Parathyroid adenoma (tissue), 2 donors: ENCODE results near the gene RTN4.

Experiments
- H2AFZ ChIP-seq: fragments of 300-600 bp; sonication (generic); one replicate; pipeline ENCODE4 v1.7.0; 2017; ENCODE audit warnings: antibody characterized with exemption, mild to moderate bottlenecking
- H3K27ac ChIP-seq: fragments of 300-600 bp; sonication (generic); one replicate; pipeline ENCODE4 v1.7.0; 2017
- H3K27me3 ChIP-seq: fragments of 300-600 bp; sonication (generic); one replicate; pipeline ENCODE4 v1.7.0; 2017; ENCODE audit warnings: low read length; ENCODE audit not compliant: control insufficient read depth, insufficient read depth
- H3K36me3 ChIP-seq: fragments of 300-600 bp; sonication (generic); one replicate; pipeline ENCODE4 v1.7.0; 2017; ENCODE audit warnings: low read length; ENCODE audit not compliant: control insufficient read depth, insufficient read depth
- H3K4me1 ChIP-seq: fragments of 300-600 bp; sonication (generic); one replicate; pipeline ENCODE4 v1.7.0; 2017; ENCODE audit warnings: control low read depth
- H3K4me2 ChIP-seq: fragments of 300-600 bp; sonication (generic); one replicate; pipeline ENCODE4 v1.7.0; 2017; ENCODE audit warnings: low read length
- H3K4me3 ChIP-seq: fragments of 300-600 bp; sonication (generic); one replicate; pipeline ENCODE4 v1.7.0; 2017; ENCODE audit warnings: low read depth, low read length
- H3K79me2 ChIP-seq: fragments of 300-600 bp; sonication (generic); one replicate; pipeline ENCODE4 v1.7.0; 2017; ENCODE audit warnings: control low read depth
- H3K9ac ChIP-seq: fragments of 300-600 bp; sonication (generic); one replicate; pipeline ENCODE4 v1.7.0; 2017; ENCODE audit warnings: mild to moderate bottlenecking
- H3K9me3 ChIP-seq: fragments of 300-600 bp; sonication (generic); one replicate; pipeline ENCODE4 v1.7.0; 2017; ENCODE audit warnings: low read length; ENCODE audit not compliant: control insufficient read depth
- CTCF ChIP-seq: fragments of 300-600 bp; sonication (generic); IDR thresholded peaks from one replicate; pipeline ENCODE4 v1.7.0; 2017; ENCODE audit warnings: antibody characterized with exemption, mild to moderate bottlenecking
- donor health status: primary hyperparathyroidism.

Gene RTN4

GRCh38 chr2:55025627-55026026 lies 24.6 kb downstream of the RTN4 start:
- no peak overlapping the region for H2AFZ ChIP-seq
- H3K4me2 ChIP-seq = no peak overlapping the region
- no peak for TF ChIP-seq CTCF
- no peaks in the 10 kb centered on the region for H3K9me3 ChIP-seq
- H3K79me2 ChIP-seq = peaks cover 15% of the 10 kb centered on the region
- H3K4me1 ChIP-seq = no peaks in the 10 kb centered on the region
- H3K36me3 ChIP-seq = no peaks in the 10 kb centered on the region
- no peaks in the 10 kb centered on the region for H3K27me3 ChIP-seq
- H3K4me3 ChIP-seq = no peak overlapping the region
- H3K27ac ChIP-seq = no peak overlapping the region
- H3K9ac ChIP-seq = no peak overlapping the region

- Histone ChIP-seq H3K27me3 (no peaks in the 10 kb centered on the region), H3K4me1 (no peaks in the 10 kb centered on the region), H3K4me2 (no peak overlapping the region), H3K27ac (no peak overlapping the region), H3K36me3 (no peaks in the 10 kb centered on the region), H3K4me3 (no peak overlapping the region), H2AFZ (no peak overlapping the region), H3K9ac (no peak overlapping the region), H3K9me3 (no peaks in the 10 kb centered on the region), H3K79me2 (peaks cover 15% of the 10 kb centered on the region)
- no peak for TF ChIP-seq CTCF
Observed at GRCh38 chr2:55025082-55025481, 25.2 kb downstream of the RTN4 start.

GRCh38 chr2:55022476-55022875 lies 27.8 kb downstream of the RTN4 start:
- Histone ChIP-seq H2AFZ (no peak overlapping the region), H3K4me1 (no peaks in the 10 kb centered on the region), H3K27ac (no peak overlapping the region), H3K79me2 (peaks cover 7% of the 10 kb centered on the region), H3K9ac (no peak overlapping the region), H3K36me3 (no peaks in the 10 kb centered on the region), H3K4me2 (no peak overlapping the region), H3K4me3 (no peak overlapping the region), H3K9me3 (no peaks in the 10 kb centered on the region), H3K27me3 (no peaks in the 10 kb centered on the region)
- no peak for TF ChIP-seq CTCF

- Histone ChIP-seq H3K9ac (no peak overlapping the region), H3K27ac (no peak overlapping the region)
Observed at GRCh38 chr2:55019526-55020258, 30.6 kb downstream of the RTN4 start.

More at GRCh38 chr2:55019526-55020258, 30.6 kb downstream of the RTN4 start:
- peaks cover 9% of the 10 kb centered on the region for H3K79me2 ChIP-seq
- H3K4me3 ChIP-seq = no peak overlapping the region
- no peak overlapping the region for H2AFZ ChIP-seq
- H3K4me2 ChIP-seq = no peak overlapping the region
- H3K4me1 ChIP-seq = no peaks in the 10 kb centered on the region
- H3K36me3 ChIP-seq = no peaks in the 10 kb centered on the region
- no peaks in the 10 kb centered on the region for H3K27me3 ChIP-seq
- H3K9me3 ChIP-seq = no peaks in the 10 kb centered on the region
- TF ChIP-seq CTCF = no peak
